RWPE2 (cell line): ENCODE results near the gene DDX49.

Experiments used
- ATAC-seq: fragments of 200-7000 bp; cut with Tn5 transposase; 3 replicates; pipeline ENCODE4 v1.9.1; 2021; ENCODE audit warnings: low read depth
- DNase-seq: peaks from one replicate; pipeline ENCODE4 v3.0.0-alpha.2; 2020; ENCODE audit warnings: low spot score
- H3K27ac ChIP-seq: fragments of 450-650 bp; 2 replicates; pipeline ENCODE4 v1.5.1; 2017; ENCODE audit warnings: mild to moderate bottlenecking; ENCODE audit not compliant: poor library complexity, severe bottlenecking
- H3K27me3 ChIP-seq: fragments of 250-450 bp; sonication (Bioruptor Pico); 2 replicates; pipeline ENCODE4 v1.5.1; 2021; ENCODE audit warnings: mild to moderate bottlenecking, moderate library complexity; ENCODE audit not compliant: insufficient read depth, poor library complexity, severe bottlenecking
- H3K36me3 ChIP-seq: fragments of 250-450 bp; sonication (Bioruptor Pico); 2 replicates; pipeline ENCODE4 v1.5.1; 2020; ENCODE audit warnings: low read depth, mild to moderate bottlenecking, moderate library complexity
- H3K4me1 ChIP-seq: fragments of 250-450 bp; sonication (Bioruptor Pico); 2 replicates; pipeline ENCODE4 v1.5.1; 2021; ENCODE audit warnings: mild to moderate bottlenecking, moderate library complexity; ENCODE audit not compliant: insufficient read depth, poor library complexity, severe bottlenecking
- H3K4me3 ChIP-seq: fragments of 250-450 bp; sonication (Bioruptor Pico); 2 replicates; pipeline ENCODE4 v1.5.1; 2021; ENCODE audit warnings: mild to moderate bottlenecking, moderate library complexity; ENCODE audit not compliant: severe bottlenecking
- H3K9me3 ChIP-seq: fragments of 250-450 bp; sonication (Bioruptor Pico); 2 replicates; pipeline ENCODE4 v1.5.1; 2021; ENCODE audit warnings: mild to moderate bottlenecking, moderate library complexity; ENCODE audit not compliant: severe bottlenecking
- CTCF ChIP-seq: fragments of 450-650 bp; IDR thresholded peaks from one replicate; pipeline ENCODE4 v1.5.1; 2017; ENCODE audit warnings: mild to moderate bottlenecking, moderate library complexity; ENCODE audit not compliant: poor library complexity, severe bottlenecking

The DDX49 gene

GRCh38 chr19:18941628-18942354 is 22.3 kb downstream of the DDX49 start:
- DNase-seq (no peak), ATAC-seq (no peak)
- Histone ChIP-seq H3K27ac (peak overlapping the region; percentile 88), H3K36me3 (peaks cover 32% of the 10 kb centered on the region), H3K4me3 (no peak overlapping the region), H3K9me3 (no peaks in the 10 kb centered on the region), H3K27me3 (no peaks in the 10 kb centered on the region), H3K4me1 (no peaks in the 10 kb centered on the region)
- no peak for TF ChIP-seq CTCF

GRCh38 chr19:18942692-18943091 is 23.2 kb downstream of the DDX49 start:
- DNase-seq (no peak), ATAC-seq (no peak)
- TF ChIP-seq CTCF: no peak
- Histone ChIP-seq H3K27me3 (no peaks in the 10 kb centered on the region), H3K36me3 (peaks cover 25% of the 10 kb centered on the region), H3K4me1 (no peaks in the 10 kb centered on the region), H3K27ac (no peak overlapping the region), H3K4me3 (no peak overlapping the region), H3K9me3 (no peaks in the 10 kb centered on the region)

GRCh38 chr19:18943465-18943864 is 23.9 kb downstream of the DDX49 start:
- DNase-seq (no peak), ATAC-seq (no peak)
- TF ChIP-seq CTCF: no peak
- Histone ChIP-seq H3K4me3 (no peak overlapping the region), H3K9me3 (no peaks in the 10 kb centered on the region), H3K36me3 (peaks cover 18% of the 10 kb centered on the region), H3K27me3 (no peaks in the 10 kb centered on the region), H3K4me1 (no peaks in the 10 kb centered on the region), H3K27ac (no peak overlapping the region)

GRCh38 chr19:18945297-18945696 is 25.8 kb downstream of the DDX49 start:
- no peak for ATAC-seq

More at GRCh38 chr19:18945297-18945696, 25.8 kb downstream of the DDX49 start:
- no peak for TF ChIP-seq CTCF
- Histone ChIP-seq H3K4me3 (no peak overlapping the region), H3K27ac (no peak overlapping the region), H3K4me1 (no peaks in the 10 kb centered on the region), H3K9me3 (no peaks in the 10 kb centered on the region), H3K27me3 (no peaks in the 10 kb centered on the region), H3K36me3 (peaks cover 10% of the 10 kb centered on the region; the same call in 1 of the 2 replicates)
- DNase-seq: no peak
